OCI-LY3 (cell line): ENCODE data around the gene AGTR2.
"Not testable (repeated sequence)": the region's sequence is repeated elsewhere in the genome, so short reads cannot be mapped to it uniquely, and the experiment has no call there.

Experiments used
- H2AFZ ChIP-seq: fragments of 200-600, 300-600 bp; shearing (Covaris generic); 2 replicates; pipeline ENCODE4 v1.6.0; 2014; ENCODE audit warnings: antibody characterized with exemption, low read depth, low read length
- H3K27ac ChIP-seq: fragments of 200-600, 300-600 bp; sonication (generic); 2 replicates; pipeline ENCODE4 v1.5.1; 2014; ENCODE audit warnings: mild to moderate bottlenecking, low read length, moderate library complexity, mixed read lengths
- H3K27me3 ChIP-seq: fragments of 200-600, 300-600 bp; sonication (generic); 2 replicates; pipeline ENCODE4 v1.6.1; 2014; ENCODE audit warnings: low read depth, low read length, mixed read lengths
- H3K36me3 ChIP-seq: fragments of 200-600, 300-600 bp; sonication (generic); replicated peaks from 2 replicates; pipeline ENCODE3; 2014; ENCODE audit warnings: low read depth, low read length, mixed read lengths
- H3K4me1 ChIP-seq: fragments of 300-600, 200-600 bp; sonication (generic); 2 replicates; pipeline ENCODE4 v1.6.1; 2014; ENCODE audit warnings: low read length, mixed read lengths
- H3K4me2 ChIP-seq: fragments of 200-600, 300-600 bp; sonication (generic); 2 replicates; pipeline ENCODE4 v1.6.1; 2014; ENCODE audit warnings: low read length, mixed read lengths
- H3K4me3 ChIP-seq: fragments of 300-600, 200-600 bp; sonication (generic); 2 replicates; pipeline ENCODE4 v1.5.1; 2014; ENCODE audit warnings: antibody characterized with exemption, mild to moderate bottlenecking, low read length, moderate library complexity
- H3K79me2 ChIP-seq: fragments of 300-600, 200-600 bp; shearing (Covaris generic); 2 replicates; pipeline ENCODE4 v1.6.1; 2014; ENCODE audit warnings: mild to moderate bottlenecking, low read length, mixed read lengths
- H3K9ac ChIP-seq: fragments of 300-600, 200-600 bp; shearing (Covaris generic); 2 replicates; pipeline ENCODE4 v1.6.0; 2014; ENCODE audit warnings: mild to moderate bottlenecking, low read length, moderate library complexity
- H3K9me3 ChIP-seq: fragments of 200-600, 300-600 bp; shearing (Covaris generic); 2 replicates; pipeline ENCODE4 v1.6.1; 2014; ENCODE audit warnings: low read length, mixed read lengths; ENCODE audit not compliant: insufficient read depth
- H4K20me1 ChIP-seq: fragments of 200-600, 300-600 bp; sonication (generic); 2 replicates; pipeline ENCODE4 v1.6.1; 2016; ENCODE audit warnings: low read length, mixed read lengths; ENCODE audit not compliant: insufficient read depth
- CTCF ChIP-seq: fragments of 200-600, 300-600 bp; sonication (generic); IDR thresholded peaks from 2 replicates; pipeline ENCODE4 v1.5.1; 2014; ENCODE audit warnings: antibody characterized with exemption, low read length, low read depth
- EZH2phosphoT487 ChIP-seq: fragments of 200-600 bp; shearing (Covaris generic); IDR thresholded peaks from 2 replicates; pipeline ENCODE4 v1.6.1; 2018; ENCODE audit warnings: antibody characterized with exemption, mixed run types, low read depth

AGTR2 gene

GRCh38 chrX:116170511-116170910 lies at the start of gene AGTR2:
AGTR2 (plus strand) TSS chrX:116170744; CDS start chrX:116172281, 1,537 bp downstream.
- Histone ChIP-seq H4K20me1 (no peaks in the 10 kb centered on the region), H3K36me3 (no peaks in the 10 kb centered on the region), H3K9ac (no peak within 1 kb of the TSS), H2AFZ (no peak within 1 kb of the TSS), H3K79me2 (no peaks in the 10 kb centered on the region), H3K27me3 (no peaks in the 10 kb centered on the region), H3K4me1 (no peaks in the 10 kb centered on the region), H3K27ac (no peak within 1 kb of the TSS), H3K4me2 (no peak within 1 kb of the TSS), H3K4me3 (no peak within 1 kb of the TSS), H3K9me3 (no peaks in the 10 kb centered on the region)
- TF ChIP-seq CTCF (no peak), EZH2phosphoT487 (no peak)

- no peak overlapping the region for H3K27ac ChIP-seq
Observed at GRCh38 chrX:116135277-116135676, 35.3 kb upstream of the AGTR2 start.

GRCh38 chrX:116141270-116141669 lies 29.3 kb upstream of the AGTR2 start:
- H3K36me3 ChIP-seq, H3K27me3 ChIP-seq, H4K20me1 ChIP-seq, H2AFZ ChIP-seq, H3K9me3 ChIP-seq, H3K4me3 ChIP-seq, H3K27ac ChIP-seq, H3K79me2 ChIP-seq, H3K4me1 ChIP-seq, H3K9ac ChIP-seq, H3K4me2 ChIP-seq: not testable (repeated sequence)

More at GRCh38 chrX:116135277-116135676, 35.3 kb upstream of the AGTR2 start:
- Histone ChIP-seq H3K4me1 (no peaks in the 10 kb centered on the region), H2AFZ (no peak overlapping the region), H3K4me2 (no peak overlapping the region), H4K20me1 (no peaks in the 10 kb centered on the region), H3K4me3 (no peak overlapping the region), H3K9ac (no peak overlapping the region), H3K79me2 (no peaks in the 10 kb centered on the region), H3K9me3 (no peaks in the 10 kb centered on the region), H3K36me3 (no peaks in the 10 kb centered on the region), H3K27me3 (no peaks in the 10 kb centered on the region)
- no peak for TF ChIP-seq CTCF
- no peak for TF ChIP-seq EZH2phosphoT487

GRCh38 chrX:116142976-116143375 lies 27.6 kb upstream of the AGTR2 start:
- Histone ChIP-seq H4K20me1 (no peaks in the 10 kb centered on the region), H3K36me3 (no peaks in the 10 kb centered on the region), H2AFZ (no peak overlapping the region), H3K4me1 (no peaks in the 10 kb centered on the region), H3K79me2 (no peaks in the 10 kb centered on the region), H3K9me3 (no peaks in the 10 kb centered on the region), H3K27me3 (no peaks in the 10 kb centered on the region), H3K27ac (no peak overlapping the region), H3K9ac (no peak overlapping the region), H3K4me2 (no peak overlapping the region), H3K4me3 (no peak overlapping the region)
- TF ChIP-seq EZH2phosphoT487 (no peak), CTCF (no peak)

- no peaks in the 10 kb centered on the region for H3K79me2 ChIP-seq
- H4K20me1 ChIP-seq: no peaks in the 10 kb centered on the region
- TF ChIP-seq CTCF (no peak), EZH2phosphoT487 (no peak)
- H3K9ac ChIP-seq: no peak overlapping the region
- H3K4me3 ChIP-seq: no peak overlapping the region
- H3K27ac ChIP-seq: no peak overlapping the region
- H3K27me3 ChIP-seq: no peaks in the 10 kb centered on the region
- no peak overlapping the region for H2AFZ ChIP-seq
- no peaks in the 10 kb centered on the region for H3K4me1 ChIP-seq
- no peak overlapping the region for H3K4me2 ChIP-seq
- H3K36me3 ChIP-seq: no peaks in the 10 kb centered on the region
- no peaks in the 10 kb centered on the region for H3K9me3 ChIP-seq
Observed at GRCh38 chrX:116172976-116173375, 2.4 kb downstream of the AGTR2 start.
